ENCODE measurements around the gene RAB18.

DNA sequence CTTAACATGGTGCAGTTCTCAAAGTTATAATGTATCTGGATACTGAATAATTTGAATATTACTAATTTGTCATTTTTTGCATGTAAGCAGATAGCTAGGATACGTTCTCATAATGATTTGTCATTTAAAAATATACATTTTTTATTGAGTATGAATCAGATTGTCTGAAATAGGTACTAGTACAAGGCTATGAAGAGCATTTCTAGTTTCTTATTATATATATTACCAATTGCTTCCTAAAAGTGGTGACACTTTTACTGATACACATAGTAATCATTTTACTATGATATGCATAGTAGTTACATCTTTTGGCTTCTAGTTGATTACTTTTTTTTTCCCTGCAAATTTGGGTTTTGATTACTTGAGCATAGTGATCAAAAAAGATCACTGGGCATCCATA is 26.4 kb downstream of the RAB18 start:
- TF ChIP-seq, protein P1, sequence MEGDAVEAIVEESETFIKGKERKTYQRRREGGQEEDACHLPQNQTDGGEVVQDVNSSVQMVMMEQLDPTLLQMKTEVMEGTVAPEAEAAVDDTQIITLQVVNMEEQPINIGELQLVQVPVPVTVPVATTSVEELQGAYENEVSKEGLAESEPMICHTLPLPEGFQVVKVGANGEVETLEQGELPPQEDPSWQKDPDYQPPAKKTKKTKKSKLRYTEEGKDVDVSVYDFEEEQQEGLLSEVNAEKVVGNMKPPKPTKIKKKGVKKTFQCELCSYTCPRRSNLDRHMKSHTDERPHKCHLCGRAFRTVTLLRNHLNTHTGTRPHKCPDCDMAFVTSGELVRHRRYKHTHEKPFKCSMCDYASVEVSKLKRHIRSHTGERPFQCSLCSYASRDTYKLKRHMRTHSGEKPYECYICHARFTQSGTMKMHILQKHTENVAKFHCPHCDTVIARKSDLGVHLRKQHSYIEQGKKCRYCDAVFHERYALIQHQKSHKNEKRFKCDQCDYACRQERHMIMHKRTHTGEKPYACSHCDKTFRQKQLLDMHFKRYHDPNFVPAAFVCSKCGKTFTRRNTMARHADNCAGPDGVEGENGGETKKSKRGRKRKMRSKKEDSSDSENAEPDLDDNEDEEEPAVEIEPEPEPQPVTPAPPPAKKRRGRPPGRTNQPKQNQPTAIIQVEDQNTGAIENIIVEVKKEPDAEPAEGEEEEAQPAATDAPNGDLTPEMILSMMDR (IDR thresholded peaks at IDR 0.05) = no peak
- TF ChIP-seq POLR2A (IDR thresholded peaks at IDR 0.05) (no peak), POLR2AphosphoS5 (IDR thresholded peaks at IDR 0.05) (no peak)
